Measurements from ENCODE around the gene MTFMT. TPM values are rescaled to one million over a fixed set of nuclear protein-coding genes. Genes with fewer than 3 reads are reported as not detected.
"Not testable (repeated sequence)": the region's sequence is repeated elsewhere in the genome, so short reads cannot be mapped to it uniquely, and the experiment has no call there.

The MTFMT gene
- 19.8 TPM for total RNA-seq

DNA sequence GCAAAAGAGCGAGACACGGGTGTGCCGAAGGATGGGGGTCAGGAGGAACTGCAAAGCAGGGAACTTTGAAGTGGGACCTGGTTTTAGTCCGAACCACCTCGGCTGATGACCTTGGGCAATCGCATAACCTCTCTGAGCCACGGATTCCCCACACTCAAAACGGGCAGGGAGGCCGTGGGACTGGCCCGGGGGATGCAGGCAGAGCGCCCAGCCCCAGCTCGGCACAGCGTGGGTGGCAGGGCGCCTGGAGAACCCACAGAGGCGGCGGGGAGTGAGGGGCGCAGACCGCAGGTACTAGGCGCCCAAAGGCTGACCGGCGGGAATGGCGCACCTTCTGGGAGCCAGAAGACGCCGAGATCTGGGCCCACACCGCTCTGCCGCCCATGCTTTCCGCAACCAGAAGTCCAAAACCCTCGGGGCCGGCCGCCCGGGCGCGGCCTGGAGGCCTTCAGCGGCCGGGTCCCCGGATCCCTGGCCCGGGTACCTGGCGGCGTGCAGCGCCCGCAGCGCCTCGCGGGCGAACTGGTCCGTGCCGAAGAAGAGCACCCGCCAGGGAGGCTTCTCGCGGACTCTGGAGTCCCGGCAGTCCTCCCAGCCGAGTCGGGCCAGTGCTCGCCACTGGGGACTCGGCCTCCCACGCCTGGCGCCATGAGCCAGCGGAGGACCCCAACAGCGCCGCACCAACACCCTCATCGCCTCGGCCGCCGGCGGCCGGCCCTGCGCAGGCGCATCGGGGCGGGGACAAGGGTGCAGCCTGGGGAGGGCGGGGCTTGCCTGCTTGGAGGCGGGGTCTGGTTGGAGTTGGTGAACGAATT, at the start of gene MTFMT:
Gene MTFMT (minus strand): TSS at position 719 of the 815 bp plus-strand sequence. CDS start 26 bp downstream, at position 693.
- DNase-seq (ENCODE audit: low spot score) = peak; percentile 93

DNA sequence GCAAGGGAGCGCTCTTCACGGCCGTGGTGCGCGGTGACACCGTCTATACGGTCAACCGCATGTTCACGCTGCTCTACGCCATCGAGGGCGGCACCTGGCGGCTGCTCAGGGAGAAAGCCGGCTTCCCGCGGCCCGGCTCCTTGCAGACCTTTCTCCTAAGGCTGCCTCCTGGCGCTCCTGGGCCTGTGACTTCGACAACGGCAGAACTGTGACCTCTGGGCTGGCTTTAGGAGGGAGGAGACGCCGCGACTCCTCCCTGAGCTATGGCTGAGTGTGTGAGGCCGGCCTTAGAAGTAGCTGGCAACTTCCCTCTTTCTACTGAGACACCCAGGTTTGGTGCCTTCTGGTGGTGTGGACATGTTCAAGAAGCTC, 48.5 kb upstream of the MTFMT start:
- DNase-seq (ENCODE audit: low spot score) = peak; percentile 69

- no peak for DNase-seq (ENCODE audit: low spot score)
Measured at GRCh38 chr15:65077291-65077980, 48.0 kb upstream of the MTFMT start.

DNA sequence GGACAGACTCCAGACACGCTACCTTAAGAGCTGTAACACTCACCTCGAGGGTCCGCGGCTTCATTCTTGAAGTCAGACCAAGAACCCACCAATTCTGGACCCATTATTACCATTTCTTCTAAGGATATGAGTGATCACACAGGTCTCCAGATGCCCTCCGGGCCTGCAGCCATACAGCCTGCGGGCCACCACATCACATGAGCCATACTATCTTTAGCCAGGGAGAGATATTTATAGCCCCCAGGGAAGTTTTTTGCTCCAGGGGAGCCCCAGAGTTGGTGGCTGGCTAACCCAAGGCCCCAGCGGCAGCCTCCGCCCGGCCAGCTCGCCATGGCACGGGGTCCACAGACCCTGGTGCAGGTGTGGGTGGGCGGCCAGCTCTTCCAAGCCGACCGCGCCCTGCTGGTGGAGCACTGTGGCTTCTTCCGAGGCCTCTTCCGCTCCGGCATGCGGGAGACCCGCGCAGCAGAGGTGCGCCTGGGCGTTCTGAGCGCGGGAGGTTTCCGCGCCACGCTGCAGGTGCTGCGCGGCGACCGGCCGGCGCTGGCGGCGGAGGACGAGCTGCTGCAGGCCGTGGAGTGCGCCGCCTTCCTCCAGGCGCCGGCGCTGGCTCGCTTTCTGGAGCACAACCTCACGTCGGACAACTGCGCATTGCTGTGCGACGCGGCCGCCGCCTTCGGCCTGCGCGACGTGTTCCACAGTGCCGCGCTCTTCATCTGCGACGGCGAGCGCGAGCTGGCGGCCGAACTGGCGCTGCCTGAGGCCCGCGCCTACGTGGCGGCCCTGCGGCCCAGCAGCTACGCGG, 47.2 kb upstream of the MTFMT start, which contains the start of gene KBTBD13:
Gene KBTBD13 (plus strand): TSS at position 261 of the 805 bp plus-strand sequence. CDS start 70 bp downstream, at position 331.
- no peak for DNase-seq (ENCODE audit: low spot score)

DNA sequence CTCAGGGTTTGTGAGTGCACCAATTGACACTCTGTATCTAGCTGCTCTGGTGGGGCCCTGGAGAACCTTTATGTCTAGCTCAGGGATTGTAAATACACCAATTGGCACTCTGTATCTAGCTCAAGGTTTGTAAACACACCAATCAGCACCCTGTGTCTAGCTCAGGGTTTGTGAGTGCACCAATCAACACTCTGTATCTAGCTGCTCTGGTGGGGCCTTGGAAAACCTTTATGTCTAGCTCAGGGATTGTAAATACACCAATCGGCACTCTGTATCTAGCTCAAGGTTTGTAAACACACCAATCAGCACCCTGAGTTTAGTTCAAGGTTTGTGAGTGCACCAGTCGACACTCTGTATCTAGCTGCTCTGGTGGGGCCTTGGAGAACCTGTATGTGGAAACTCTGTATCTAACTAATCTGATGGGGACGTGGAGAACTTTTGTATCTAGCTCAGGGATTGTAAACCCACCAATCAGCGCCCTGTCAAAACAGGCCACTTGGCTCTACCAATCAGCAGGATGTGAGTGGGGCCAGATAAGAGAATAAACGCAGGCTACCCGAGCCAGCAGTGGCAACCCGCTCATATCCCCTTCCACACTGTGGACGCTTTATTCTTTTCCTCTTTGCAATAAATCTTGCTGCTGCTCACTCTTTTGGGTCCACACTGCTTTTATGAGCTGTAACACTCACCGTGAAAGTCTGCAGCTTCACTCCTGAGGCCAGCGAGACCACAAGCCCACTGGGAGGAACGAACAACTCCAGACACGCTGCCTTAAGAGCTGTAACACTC, 46.4 kb upstream of the MTFMT start:
- not testable (repeated sequence) for DNase-seq (ENCODE audit: low spot score)

DNA sequence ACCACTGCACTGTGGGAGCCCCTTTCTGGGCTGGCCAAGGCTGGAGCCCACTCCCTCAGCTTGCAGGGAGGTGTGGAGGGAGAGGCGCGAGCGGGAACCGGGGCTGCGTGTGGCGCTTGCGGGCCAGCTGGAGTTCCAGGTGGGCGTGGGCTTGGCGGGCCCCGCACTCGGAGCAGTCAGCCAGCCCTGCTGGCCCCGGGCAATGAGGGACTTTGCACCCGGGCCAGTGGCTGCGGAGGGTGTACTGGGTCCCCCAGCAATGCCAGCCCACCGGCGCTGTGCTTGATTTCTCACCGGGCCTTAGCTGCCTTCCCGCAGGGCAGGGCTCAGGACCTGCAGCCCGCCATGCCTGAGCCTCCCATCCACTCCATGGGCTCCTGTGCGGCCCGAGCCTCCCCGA, 45.5 kb upstream of the MTFMT start:
- not testable (repeated sequence) for DNase-seq (ENCODE audit: low spot score)

GRCh38 chr15:65072617-65073016, 43.2 kb upstream of the MTFMT start:
- no peak for DNase-seq (ENCODE audit: low spot score)

DNA sequence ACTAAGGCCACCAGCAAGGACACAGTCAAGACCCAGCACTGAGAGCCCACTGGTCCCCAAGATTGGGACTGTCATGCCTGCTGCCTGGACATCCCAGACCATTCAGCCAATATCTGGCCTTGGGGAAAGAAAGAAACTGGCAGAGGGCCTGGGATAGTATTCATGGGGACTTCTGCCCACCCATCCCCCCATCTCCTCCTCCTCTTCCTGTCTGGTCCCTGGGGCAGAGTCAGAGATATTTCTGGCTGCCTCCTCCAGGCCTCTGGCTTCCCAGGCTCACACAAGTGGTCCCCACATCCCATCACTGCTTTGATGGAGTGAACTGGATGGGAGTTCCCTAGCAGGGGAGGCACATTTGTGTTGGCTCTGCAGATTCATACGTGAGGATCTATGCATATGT, 42.6 kb upstream of the MTFMT start:
- DNase-seq (ENCODE audit: low spot score) = no peak

- DNase-seq (ENCODE audit: low spot score) = no peak
Measured at GRCh38 chr15:65071381-65071811, 42.0 kb upstream of the MTFMT start.

GRCh38 chr15:65069779-65070546, 40.5 kb upstream of the MTFMT start:
- no peak for DNase-seq (ENCODE audit: low spot score)

- DNase-seq (ENCODE audit: low spot score) = no peak
Measured at GRCh38 chr15:65069179-65069578, 39.7 kb upstream of the MTFMT start.

DNA sequence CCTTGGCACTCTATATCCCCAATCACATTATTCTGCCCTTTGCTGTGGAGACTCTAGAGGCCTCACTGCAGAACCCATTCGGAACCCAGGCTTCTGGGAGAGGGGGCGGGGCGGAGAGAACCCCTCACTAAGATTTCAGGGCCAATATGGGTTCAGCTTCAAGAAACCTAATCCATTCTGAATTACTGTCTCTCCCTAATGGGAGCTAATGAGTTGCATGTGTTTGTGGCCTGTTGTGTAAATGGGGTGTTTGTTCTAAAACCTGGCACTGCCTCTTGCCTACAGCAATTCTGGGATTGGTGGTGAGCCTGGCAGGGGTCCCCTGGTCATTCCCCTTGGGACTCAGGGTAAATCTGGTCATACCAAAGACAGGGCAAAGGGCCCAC, 39.0 kb upstream of the MTFMT start:
- no peak for DNase-seq (ENCODE audit: low spot score)

GRCh38 chr15:65067645-65068402, 38.4 kb upstream of the MTFMT start, which contains the start of gene RASL12:
RASL12 (minus strand) TSS chr15:65067991; CDS start chr15:65067835, 156 bp downstream.
- no peak for DNase-seq (ENCODE audit: low spot score)

GRCh38 chr15:65067317-65067644, 37.8 kb upstream of the MTFMT start:
- DNase-seq (ENCODE audit: low spot score) = no peak

- DNase-seq (ENCODE audit: low spot score) = no peak
Measured at GRCh38 chr15:65066635-65067316, 37.3 kb upstream of the MTFMT start.

- DNase-seq (ENCODE audit: low spot score) = no peak
Measured at GRCh38 chr15:65066001-65066634, 36.7 kb upstream of the MTFMT start.

- no peak for DNase-seq (ENCODE audit: low spot score)
Measured at GRCh38 chr15:65062726-65063125, 33.3 kb upstream of the MTFMT start.

- DNase-seq (ENCODE audit: low spot score) = no peak
Measured at GRCh38 chr15:65062061-65062460, 32.6 kb upstream of the MTFMT start.

Data from ureter (tissue), 1 donor.